Measurements from ENCODE around the gene EEF2K.
A peak's percentile ranks its signal among the peaks of the same experiment; 100 is the strongest.
"Not testable (repeated sequence)": the region's sequence is repeated elsewhere in the genome, so short reads cannot be mapped to it uniquely, and the experiment has no call there.

EEF2K gene

DNA sequence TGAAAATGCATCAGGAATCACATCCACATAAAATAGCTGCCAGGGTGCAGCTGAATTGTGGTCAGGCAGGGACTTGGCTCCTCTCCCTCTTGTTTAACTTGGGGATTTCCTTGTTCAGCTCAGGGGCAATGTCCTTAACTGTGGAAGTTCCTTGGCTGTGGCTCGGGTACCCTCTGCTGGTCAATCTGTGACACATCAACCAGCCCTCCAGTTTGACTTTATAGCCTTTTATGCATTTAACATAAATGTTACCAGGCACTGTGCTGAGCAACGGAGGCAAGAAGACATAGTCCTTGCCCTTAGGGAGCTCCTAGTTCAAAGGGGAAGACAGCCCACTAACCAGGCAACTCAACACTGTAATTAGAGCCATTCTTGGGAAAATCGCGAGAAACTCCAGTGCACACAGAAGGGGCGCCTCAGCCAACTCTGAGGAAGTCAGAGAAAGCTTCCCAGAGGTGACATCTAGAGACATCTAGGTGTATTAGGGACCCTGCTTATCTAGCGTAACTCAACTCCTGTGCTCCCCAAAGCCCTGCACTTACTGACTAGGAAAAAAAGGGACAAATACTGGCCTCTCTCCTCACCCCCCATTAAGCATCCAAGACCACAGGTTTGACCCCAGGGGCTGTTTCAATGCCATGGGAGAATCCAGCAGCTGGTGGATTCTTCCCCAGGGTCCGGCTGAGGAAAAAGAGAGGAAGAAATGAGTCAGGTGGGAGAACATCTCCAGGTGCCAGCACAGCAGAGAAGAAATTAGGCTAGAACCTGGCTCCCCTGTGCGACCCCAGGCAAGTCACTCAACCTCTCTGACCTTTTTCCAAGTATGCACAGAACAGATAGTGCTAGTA lies 17.3 kb upstream of the EEF2K start:
- peak; percentile 86 for FAIRE-seq
- DNase-seq (ENCODE audit: extremely low spot score, insufficient read length, low read depth): no peak

GRCh38 chr16:22189473-22190080 lies 16.5 kb upstream of the EEF2K start:
- FAIRE-seq (no peak), DNase-seq (ENCODE audit: extremely low spot score, insufficient read length, low read depth) (no peak)

- DNase-seq (ENCODE audit: extremely low spot score, insufficient read length, low read depth): peak; percentile 77
- FAIRE-seq: peak; percentile 57
Observed at GRCh38 chr16:22190081-22190775, 15.8 kb upstream of the EEF2K start.

DNA sequence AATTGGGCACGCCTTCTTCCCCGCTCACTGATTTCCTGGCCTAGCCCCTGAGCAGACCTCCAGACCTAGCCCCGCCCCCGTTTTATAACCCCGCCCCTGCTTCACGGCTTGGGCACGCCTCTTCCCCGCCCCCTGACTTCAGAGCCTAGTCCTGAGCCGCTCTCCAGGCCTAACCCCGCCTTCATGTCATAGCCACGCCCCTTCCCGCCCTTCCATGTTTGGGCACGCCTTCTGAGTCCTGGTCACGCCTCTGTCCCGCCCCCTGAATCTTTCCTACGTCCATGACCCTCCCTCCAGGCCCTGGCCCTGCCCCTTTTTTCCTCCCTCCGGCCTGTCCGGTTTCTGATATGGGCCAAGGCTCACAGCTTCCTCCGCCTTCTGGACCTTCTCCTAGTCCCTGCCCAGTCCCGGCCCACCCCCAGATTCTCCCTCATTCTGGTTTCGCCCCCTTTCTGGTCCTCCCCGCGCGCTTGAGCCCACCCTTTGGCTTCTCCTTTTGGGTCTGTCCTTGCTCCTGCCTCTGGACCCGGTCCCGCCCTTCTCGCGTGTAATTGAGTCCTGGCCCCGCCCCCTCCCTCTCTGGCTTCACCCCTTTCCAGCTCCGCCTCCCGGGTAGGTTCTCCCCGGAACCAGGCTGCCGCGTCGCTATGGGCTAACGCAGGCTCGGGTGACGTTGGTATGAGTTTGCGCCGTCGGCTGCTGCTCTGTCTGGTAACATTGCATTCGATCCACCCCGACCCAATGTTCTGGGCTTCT lies 15.1 kb upstream of the EEF2K start:
- DNase-seq (ENCODE audit: extremely low spot score, insufficient read length, low read depth) (peak; percentile 67), FAIRE-seq (peak; percentile 99)

- FAIRE-seq: no peak
- DNase-seq (ENCODE audit: extremely low spot score, insufficient read length, low read depth): no peak
Observed at GRCh38 chr16:22191532-22192260, 14.4 kb upstream of the EEF2K start.

- peak; percentile 87 for FAIRE-seq
- DNase-seq (ENCODE audit: extremely low spot score, insufficient read length, low read depth): no peak
Observed at GRCh38 chr16:22192261-22193062, 13.6 kb upstream of the EEF2K start.

DNA sequence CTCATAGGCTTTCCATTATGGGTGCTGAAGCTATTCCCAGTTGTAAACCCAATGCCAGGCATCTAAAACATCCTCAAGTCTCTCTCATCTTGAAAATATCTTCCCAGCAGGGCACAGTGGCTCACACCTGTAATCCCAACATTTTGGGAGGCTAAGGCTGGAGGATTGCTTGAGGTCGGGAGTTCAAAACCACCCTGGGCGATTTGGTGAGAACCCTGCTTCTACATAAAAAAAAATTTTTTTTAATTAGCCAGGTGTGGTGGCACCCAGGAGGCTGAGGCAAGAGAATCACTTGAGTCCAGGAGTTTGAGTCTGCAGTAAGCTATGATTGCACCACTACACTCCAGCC lies 13.0 kb upstream of the EEF2K start:
- FAIRE-seq (no peak), DNase-seq (ENCODE audit: extremely low spot score, insufficient read length, low read depth) (no peak)

- DNase-seq (ENCODE audit: extremely low spot score, insufficient read length, low read depth) (no peak), FAIRE-seq (no peak)
Observed at GRCh38 chr16:22194707-22195444, 11.2 kb upstream of the EEF2K start.

DNA sequence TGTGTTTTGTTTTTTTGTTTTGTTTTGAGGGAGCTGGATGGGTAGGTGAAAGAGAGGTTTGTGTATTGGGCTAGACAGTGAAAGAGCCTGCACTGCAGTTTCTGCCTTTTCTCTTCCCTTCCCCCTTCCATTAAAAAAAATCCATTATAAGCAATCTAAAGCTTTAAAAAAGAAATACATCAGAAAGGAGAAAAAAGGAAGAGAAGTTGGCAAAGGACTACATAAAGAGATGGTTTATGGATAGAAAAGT lies 10.7 kb upstream of the EEF2K start:
- FAIRE-seq (no peak), DNase-seq (ENCODE audit: extremely low spot score, insufficient read length, low read depth) (no peak)

GRCh38 chr16:22195695-22196558 lies 10.2 kb upstream of the EEF2K start:
- no peak for DNase-seq (ENCODE audit: extremely low spot score, insufficient read length, low read depth)
- FAIRE-seq: peak; percentile 66

DNA sequence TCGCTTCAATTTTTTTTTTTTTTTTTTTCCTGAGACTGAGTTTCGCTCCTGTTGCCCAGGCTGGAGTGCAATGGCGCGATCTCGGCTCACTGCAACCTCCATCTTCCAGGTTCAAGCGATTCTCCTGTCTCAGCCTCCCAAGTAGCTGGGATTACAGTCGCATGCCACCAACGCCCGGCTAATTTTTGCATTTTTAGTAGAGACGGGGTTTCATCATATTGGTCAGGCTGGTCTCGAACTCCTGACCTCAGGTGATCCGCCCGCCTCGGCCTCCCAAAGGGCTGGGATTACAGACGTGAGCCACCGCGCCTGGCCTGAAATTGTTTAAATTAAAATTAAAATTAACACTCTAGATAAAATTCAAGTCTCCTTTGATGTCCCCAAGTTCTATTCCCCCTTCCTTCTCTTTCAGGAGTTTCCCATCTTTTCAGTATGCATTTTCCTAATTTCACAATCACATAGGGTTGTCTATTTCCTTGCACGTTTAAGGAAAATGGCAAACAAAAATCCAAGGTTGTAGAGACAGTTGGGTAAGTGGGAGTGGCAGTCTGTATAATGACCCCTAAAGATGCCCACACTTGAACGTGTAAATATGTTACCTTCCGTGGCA lies 9.4 kb upstream of the EEF2K start:
- not testable (repeated sequence) for FAIRE-seq; DNase-seq (ENCODE audit: extremely low spot score, insufficient read length, low read depth)

GRCh38 chr16:22198547-22199293 lies 7.4 kb upstream of the EEF2K start:
- DNase-seq (ENCODE audit: extremely low spot score, insufficient read length, low read depth): no peak
- FAIRE-seq: no peak

- no peak for FAIRE-seq
- no peak for DNase-seq (ENCODE audit: extremely low spot score, insufficient read length, low read depth)
Observed at GRCh38 chr16:22202261-22202637, 3.8 kb upstream of the EEF2K start.

DNA sequence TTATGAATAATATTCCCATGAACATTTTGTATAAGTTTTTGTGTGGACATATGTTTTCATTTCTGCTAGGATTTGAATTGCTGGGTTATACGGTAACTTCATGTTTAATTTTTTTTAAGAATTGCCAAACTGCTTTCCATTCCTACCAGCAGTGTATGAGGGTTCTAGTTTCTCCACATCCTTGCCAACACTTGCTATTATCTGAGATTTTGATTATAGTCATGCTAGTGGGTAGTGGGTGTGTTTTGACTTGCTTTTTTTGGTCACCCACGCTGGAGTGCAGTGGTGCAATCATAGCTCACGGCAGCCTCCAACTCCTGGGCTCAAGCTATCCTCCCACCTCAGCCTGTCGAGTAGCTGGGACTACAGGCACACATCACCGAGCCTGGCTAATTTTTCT lies 3.0 kb upstream of the EEF2K start:
- DNase-seq (ENCODE audit: extremely low spot score, insufficient read length, low read depth) (no peak), FAIRE-seq (no peak)

GRCh38 chr16:22204091-22204655 lies 1.9 kb upstream of the EEF2K start:
- no peak for DNase-seq (ENCODE audit: extremely low spot score, insufficient read length, low read depth)
- FAIRE-seq: no peak

DNA sequence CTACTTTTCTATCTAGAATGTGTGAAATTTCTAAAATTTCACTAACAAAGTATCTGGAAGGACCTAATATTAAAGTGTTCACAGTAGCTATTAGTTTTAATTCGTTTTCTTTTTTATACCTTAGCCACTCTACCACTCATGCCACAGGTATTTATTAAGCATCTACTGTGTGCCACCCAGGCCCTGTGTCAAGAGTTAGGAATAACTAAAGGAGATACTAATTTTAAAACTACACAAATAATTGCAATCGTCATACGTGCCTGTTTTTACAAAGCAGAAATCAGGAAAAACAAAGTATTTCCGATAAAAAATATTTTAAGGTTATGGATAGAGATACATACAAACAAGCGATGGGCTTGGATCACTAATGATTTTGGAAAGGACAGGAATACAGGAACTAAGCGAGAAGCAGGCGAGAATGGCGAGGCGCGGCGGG lies 483 bp upstream of the EEF2K start:
- DNase-seq (ENCODE audit: extremely low spot score, insufficient read length, low read depth): no peak
- no peak for FAIRE-seq

Data from GM18507 (cell line).